ENCODE measurements around the gene SFXN5. TPM values are rescaled to one million over a fixed set of nuclear protein-coding genes. Genes with fewer than 3 reads are reported as not detected.

Gene SFXN5
- total RNA-seq, 2 donors from 2014 or later, result 16.6 to 18.1 TPM

DNA sequence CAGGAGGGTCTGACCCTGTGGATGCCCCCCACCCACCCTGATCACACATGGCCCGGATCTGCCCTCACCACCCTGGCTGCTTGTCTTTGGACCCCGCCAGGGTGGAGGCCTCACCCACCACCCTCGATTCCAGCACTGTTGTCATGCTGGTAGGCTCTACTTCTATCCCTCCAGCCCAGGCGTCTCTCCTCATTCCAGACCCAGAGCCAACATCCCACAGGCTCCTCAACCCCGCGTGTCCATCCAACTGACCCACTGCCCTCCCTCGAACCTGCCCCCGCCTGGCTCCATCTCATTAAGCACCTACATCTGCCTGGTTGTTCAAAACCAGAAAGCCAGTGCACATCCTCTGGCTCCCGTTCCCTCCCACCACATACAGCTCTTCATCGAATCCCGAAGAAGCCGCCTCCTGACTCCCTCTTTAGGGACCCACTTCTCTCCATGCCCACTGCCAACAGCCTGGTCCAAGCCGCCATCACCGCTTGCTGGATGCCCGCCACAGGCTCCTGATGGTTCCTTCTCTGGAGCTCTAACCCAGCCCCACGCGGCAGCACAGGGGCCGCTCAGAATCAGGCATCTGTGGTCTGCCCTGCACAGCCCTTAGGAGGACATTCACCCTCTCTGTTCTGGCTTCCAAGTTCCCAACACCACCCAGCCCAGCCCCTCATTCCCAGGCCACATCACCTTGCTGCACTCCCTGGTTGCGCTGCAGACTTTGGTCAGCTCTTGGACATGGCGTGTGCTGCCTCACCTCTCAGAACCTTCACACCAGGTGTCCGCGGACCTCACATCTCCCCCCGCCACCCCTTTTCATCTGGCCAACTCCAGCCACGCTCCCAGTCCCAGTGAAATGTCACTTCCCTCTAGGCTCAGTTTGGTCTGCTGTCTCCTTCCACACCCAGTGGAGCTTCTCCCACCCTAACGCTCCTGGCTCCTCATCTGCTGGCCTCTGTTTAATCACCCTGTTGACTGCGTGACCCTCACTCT lies 111.2 kb downstream of the SFXN5 start:
- Histone ChIP-seq H3K4me1 (ENCODE audit: control insufficient read depth in 1 of 2, low read depth in 2 of 2) (no peaks in the 10 kb centered on the region), H3K27ac (no peak overlapping the region), H3K9me3 (no peaks in the 10 kb centered on the region), H3K27me3 (replicated peaks; ENCODE audit: insufficient read depth) (no peaks in the 10 kb centered on the region), H3K4me3 (no peak overlapping the region), H3K36me3 (no peaks in the 10 kb centered on the region)
- DNase-seq (ENCODE audit: low spot score) (no peak), ATAC-seq (ENCODE audit: insufficient number of reproducible peaks, low FRiP score, low read depth) (no peak)
- TF ChIP-seq, protein P1, sequence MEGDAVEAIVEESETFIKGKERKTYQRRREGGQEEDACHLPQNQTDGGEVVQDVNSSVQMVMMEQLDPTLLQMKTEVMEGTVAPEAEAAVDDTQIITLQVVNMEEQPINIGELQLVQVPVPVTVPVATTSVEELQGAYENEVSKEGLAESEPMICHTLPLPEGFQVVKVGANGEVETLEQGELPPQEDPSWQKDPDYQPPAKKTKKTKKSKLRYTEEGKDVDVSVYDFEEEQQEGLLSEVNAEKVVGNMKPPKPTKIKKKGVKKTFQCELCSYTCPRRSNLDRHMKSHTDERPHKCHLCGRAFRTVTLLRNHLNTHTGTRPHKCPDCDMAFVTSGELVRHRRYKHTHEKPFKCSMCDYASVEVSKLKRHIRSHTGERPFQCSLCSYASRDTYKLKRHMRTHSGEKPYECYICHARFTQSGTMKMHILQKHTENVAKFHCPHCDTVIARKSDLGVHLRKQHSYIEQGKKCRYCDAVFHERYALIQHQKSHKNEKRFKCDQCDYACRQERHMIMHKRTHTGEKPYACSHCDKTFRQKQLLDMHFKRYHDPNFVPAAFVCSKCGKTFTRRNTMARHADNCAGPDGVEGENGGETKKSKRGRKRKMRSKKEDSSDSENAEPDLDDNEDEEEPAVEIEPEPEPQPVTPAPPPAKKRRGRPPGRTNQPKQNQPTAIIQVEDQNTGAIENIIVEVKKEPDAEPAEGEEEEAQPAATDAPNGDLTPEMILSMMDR (IDR thresholded peaks at IDR 0.05), result no peak

DNA sequence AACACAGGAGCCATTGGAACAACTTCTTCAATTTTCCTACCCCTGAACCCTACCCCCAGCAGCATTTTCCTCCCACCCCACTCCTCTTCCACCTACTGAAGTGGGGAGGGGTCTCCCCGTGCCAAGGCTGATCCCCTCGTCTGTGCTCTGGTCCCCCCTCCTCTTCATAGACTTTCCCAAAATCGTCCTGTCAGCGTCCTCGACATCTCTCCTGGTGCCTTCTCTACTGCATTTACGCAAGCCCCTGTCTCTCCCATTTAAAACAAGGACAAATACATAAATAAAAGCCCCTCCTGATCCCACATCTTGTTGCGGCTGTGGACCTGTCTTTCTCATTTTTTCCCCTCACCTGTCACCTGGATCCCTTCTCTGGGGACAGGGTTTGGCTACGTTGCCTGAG lies 112.0 kb downstream of the SFXN5 start:
- Histone ChIP-seq H3K4me3 (no peak overlapping the region), H3K9me3 (no peaks in the 10 kb centered on the region), H3K27ac (no peak overlapping the region), H3K36me3 (no peaks in the 10 kb centered on the region), H3K4me1 (ENCODE audit: control insufficient read depth in 1 of 2, low read depth in 2 of 2) (no peaks in the 10 kb centered on the region), H3K27me3 (replicated peaks; ENCODE audit: insufficient read depth) (no peaks in the 10 kb centered on the region)
- ATAC-seq (ENCODE audit: insufficient number of reproducible peaks, low FRiP score, low read depth) (no peak), DNase-seq (ENCODE audit: low spot score) (no peak)
- TF ChIP-seq, protein P1 (IDR thresholded peaks at IDR 0.05), result no peak

DNA sequence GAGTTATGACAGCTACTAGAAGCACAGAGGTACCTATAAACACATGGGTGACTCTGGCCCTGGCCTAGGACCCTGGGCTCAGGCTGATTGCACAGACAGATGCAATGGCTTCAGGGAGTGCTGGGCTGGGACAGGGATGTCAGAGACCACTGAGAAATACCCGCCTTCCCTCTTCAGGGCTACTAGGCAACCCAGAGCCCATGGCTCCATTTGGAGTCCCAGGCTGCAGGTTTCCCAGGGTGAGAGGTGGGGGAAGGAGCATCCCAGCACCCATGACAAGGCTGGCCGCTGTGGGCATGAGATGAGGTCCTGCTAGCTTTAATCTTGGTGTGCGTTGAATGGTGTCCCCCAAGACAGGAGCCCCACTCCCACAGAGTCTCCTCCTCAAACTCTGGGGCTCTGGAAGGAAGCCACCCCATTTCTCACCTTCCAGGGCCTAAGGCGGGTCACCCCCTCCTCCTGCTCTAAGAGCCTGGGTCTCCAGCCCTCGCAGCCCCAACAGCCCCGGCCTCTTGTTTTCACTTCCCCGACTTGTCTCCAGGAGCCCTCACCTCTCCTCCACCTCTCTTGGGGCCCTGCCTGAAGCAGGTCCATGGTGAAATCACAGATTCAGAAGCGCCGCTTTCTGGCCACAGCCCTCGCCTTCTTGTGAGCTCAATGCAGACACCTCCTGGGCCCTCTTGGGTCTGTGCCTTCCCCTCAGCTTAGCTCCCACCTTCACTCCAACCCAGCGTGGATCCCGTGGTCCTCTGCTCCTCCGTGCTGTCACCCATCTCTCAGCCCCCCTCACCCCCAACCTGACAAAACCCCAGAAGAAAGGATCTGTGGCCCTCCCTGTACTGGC lies 112.7 kb downstream of the SFXN5 start:
- no peak overlapping the region for H3K4me3 ChIP-seq
- H3K4me1 ChIP-seq (ENCODE audit: control insufficient read depth in 1 of 2, low read depth in 2 of 2), result no peaks in the 10 kb centered on the region
- H3K27ac ChIP-seq, result no peak overlapping the region
- no peaks in the 10 kb centered on the region for H3K36me3 ChIP-seq
- H3K9me3 ChIP-seq, result no peaks in the 10 kb centered on the region
- H3K27me3 ChIP-seq (replicated peaks; ENCODE audit: insufficient read depth), result no peaks in the 10 kb centered on the region
- no peak for ATAC-seq (ENCODE audit: insufficient number of reproducible peaks, low FRiP score, low read depth)
- TF ChIP-seq, protein P1 (IDR thresholded peaks at IDR 0.05), result no peak
- no peak for DNase-seq (ENCODE audit: low spot score)

DNA sequence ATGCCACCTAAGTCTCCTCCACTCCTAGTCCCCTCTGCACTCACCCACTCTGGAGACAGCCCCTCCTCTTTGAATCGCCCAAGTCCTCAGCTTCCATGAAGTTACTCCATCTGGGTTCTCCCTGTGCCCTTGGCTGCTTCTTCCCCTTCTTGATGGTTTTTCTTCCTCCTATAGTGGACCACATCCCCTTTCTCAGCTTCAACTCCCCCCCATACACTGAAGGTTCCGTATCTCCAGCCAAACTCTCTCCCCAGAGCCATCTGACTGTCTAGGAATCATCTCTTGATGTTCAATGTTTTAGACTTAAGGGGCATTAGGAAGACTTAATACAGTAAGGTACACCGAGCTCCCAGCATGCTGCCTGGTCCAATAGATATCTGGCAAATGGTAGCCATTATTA lies 114.6 kb downstream of the SFXN5 start:
- H3K36me3 ChIP-seq, result no peaks in the 10 kb centered on the region

More for the DNA sequence above, 114.6 kb downstream of the SFXN5 start:
- no peaks in the 10 kb centered on the region for H3K27me3 ChIP-seq (replicated peaks; ENCODE audit: insufficient read depth)
- no peaks in the 10 kb centered on the region for H3K4me1 ChIP-seq (ENCODE audit: control insufficient read depth in 1 of 2, low read depth in 2 of 2)
- H3K9me3 ChIP-seq, result no peaks in the 10 kb centered on the region
- TF ChIP-seq, protein P1 (IDR thresholded peaks at IDR 0.05), result no peak
- no peak overlapping the region for H3K4me3 ChIP-seq
- no peak overlapping the region for H3K27ac ChIP-seq
- ATAC-seq (ENCODE audit: insufficient number of reproducible peaks, low FRiP score, low read depth) (no peak), DNase-seq (ENCODE audit: low spot score) (no peak)
